Spleen (tissue), 11 donors: ENCODE results near the gene ABTB2. TPM values are rescaled to one million over a fixed set of nuclear protein-coding genes. Genes with fewer than 3 reads are reported as not detected.

Experiments used
- DNase-seq: peaks from one replicate; pipeline ENCODE4 v3.0.0-alpha.2; 2020
- H3K27ac ChIP-seq, 8 donors: fragments of 200-600 bp; sonication (generic) in 7 of 8; 1 replicate in 4 of 8; 2 replicates in 4 of 8; pipeline versions ENCODE4 v1.5.0 to v1.8.0; 2016 to 2021; ENCODE audit warnings: inconsistent platforms in 4 of 8, mild to moderate bottlenecking in 4 of 8, moderate library complexity in 1 of 8
- H3K27me3 ChIP-seq, 7 donors: fragments of 200-600 bp; sonication (generic) in 6 of 7; replicated peaks in 1 of 7; 1 replicate in 4 of 7; 2 replicates in 3 of 7; pipeline versions ENCODE4 v1.5.0 to v1.8.0; 2016 to 2021; ENCODE audit warnings: inconsistent platforms in 3 of 7, mild to moderate bottlenecking in 1 of 7
- H3K36me3 ChIP-seq, 6 donors: fragments of 200-600 bp; sonication (generic) in 5 of 6; 1 replicate in 4 of 6; 2 replicates in 2 of 6; pipeline versions ENCODE4 v1.5.0 to v1.8.0; 2016 to 2021; ENCODE audit warnings: inconsistent platforms in 2 of 6
- H3K4me1 ChIP-seq, 6 donors: fragments of 200-600 bp; sonication (generic) in 5 of 6; 1 replicate in 3 of 6; 2 replicates in 3 of 6; pipeline versions ENCODE4 v1.5.0 to v1.8.0; 2016 to 2021; ENCODE audit warnings: inconsistent platforms in 3 of 6
- H3K4me3 ChIP-seq, 8 donors: fragments of 200-600 bp; sonication (generic) in 7 of 8; 1 replicate in 4 of 8; 2 replicates in 4 of 8; pipeline versions ENCODE4 v1.5.0 to v1.8.0; 2016 to 2021; ENCODE audit warnings: inconsistent platforms in 4 of 8, mild to moderate bottlenecking in 4 of 8, moderate library complexity in 2 of 8
- H3K9me3 ChIP-seq, 8 donors: fragments of 200-600 bp; sonication (generic) in 7 of 8; 1 replicate in 4 of 8; 2 replicates in 4 of 8; pipeline versions ENCODE4 v1.5.0 to v1.8.0; 2016 to 2021; ENCODE audit warnings: inconsistent platforms in 4 of 8
- CTCF ChIP-seq, 11 experiments: fragments of 200-600 bp in 7 of 11; fragments of 450-650 bp in 4 of 11; sonication (generic) in 4 of 11; IDR thresholded peaks in 8 of 11; conservative IDR thresholded peaks in 3 of 11; 1 replicate in 7 of 11; 2 replicates in 4 of 11; pipeline versions ENCODE4 v1.4.0 to v1.8.0; 2016 to 2021; ENCODE audit warnings: antibody characterized with exemption in 11 of 11, inconsistent platforms in 4 of 11, mild to moderate bottlenecking in 1 of 11
- POLR2A ChIP-seq, 3 donors: fragments of 450-650 bp; IDR thresholded peaks; one replicate each; pipeline ENCODE4 v1.5.1; 2017; ENCODE audit warnings: antibody characterized with exemption in 3 of 3, mild to moderate bottlenecking in 1 of 3
- POLR2AphosphoS5 ChIP-seq, 3 donors: sonication (generic); formaldehyde crosslinking; IDR thresholded peaks; one replicate each; pipeline ENCODE4 v1.5.1; 2017; ENCODE audit warnings: antibody characterized with exemption in 3 of 3
- WGBS, 5 donors: extraction: QIAGEN DNeasy Blood & Tissue Kit in 3 of 5; methylation state at CpG; one replicate each; pipeline versions ENCODE4 v1.1.5 to v1.1.7; 2013 to 2018; 5-methylcytosine and 5-hydroxymethylcytosine counted together
- intact Hi-C: fragments of 100-400 bp; cut with DNase I; formaldehyde crosslinking; loops from one replicate; pipeline ENCODE4 v1.15.0; 2023; ENCODE audit warnings: low total_unique reads
- polyA plus RNA-seq, 3 donors: library from polyadenylated mRNA; stranded (reverse); fragments of 200-250 nt; gene quantifications; one replicate each; pipeline ENCODE4 v1.2.1, GENCODE V29; 2013
- total RNA-seq, 7 donors: library from RNA; depleted of rRNA in 3 of 7; stranded (reverse); fragments of >200 nt in 3 of 7; fragmentation: NEBNext Ultra II Directional in 4 of 7; extraction: Animal tissue kit (Norgen Biotek cat#: 25700) in 4 of 7; gene quantifications; one replicate each; pipeline versions ENCODE4 v1.1.0 to v1.2.1, GENCODE V29; 2016 to 2021
- donor health status: healthy with polysubstance abuse.
- donor health status: DM: no; HTN: no; CAD: no; lungs with moderate emphysema.
- donor health status: DM: no; HTN: no; CAD: no.
- donor health status: Bipolar disorder and iron deficiency.
- donor health status: healthy.
- donor health status: DM: no; HTN: no; CAD: no.
- donor health status: DM: yes; HTN: yes; CAD: no.

The ABTB2 gene
- total and polyA plus RNA-seq, 10 donors: 0.41 to 2.9 (median 1.7) TPM

DNA sequence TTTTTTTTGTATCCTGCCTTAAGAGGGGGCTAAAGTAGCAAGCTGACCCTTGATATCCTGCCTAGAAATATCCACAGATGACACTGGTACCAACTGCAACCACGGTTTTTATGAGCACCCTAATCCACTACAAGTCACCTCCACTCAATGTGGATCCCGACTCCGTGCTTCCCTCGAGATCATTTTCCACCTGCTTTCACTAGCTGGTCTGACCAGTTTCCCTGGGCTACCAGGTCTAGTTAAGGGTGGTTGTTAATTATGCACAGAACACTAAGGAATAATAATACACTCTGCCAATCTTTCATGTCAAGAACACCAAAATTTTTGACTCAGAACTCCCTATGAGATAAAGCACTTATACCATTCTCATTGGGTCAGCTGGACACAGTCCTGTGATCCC, 82.3 kb downstream of the ABTB2 start:
- WGBS, 5 donors: 90 to 99% (median 93%) methylated on average over 4 of the region's 4 CpGs
- Histone ChIP-seq H3K4me3 (no peak overlapping the region), H3K4me1 (no peaks in the 10 kb centered on the region), H3K9me3 (no peaks in the 10 kb centered on the region), H3K36me3 (no peaks in the 10 kb centered on the region), H3K27me3 (no peaks in the 10 kb centered on the region), H3K27ac (peak overlapping the region in 1 of 8 donors; percentile 31)
- TF ChIP-seq POLR2A (IDR thresholded peaks at IDR 0.05) (no peak), CTCF (IDR thresholded peaks at IDR 0.05 in 8 of 11, conservative IDR thresholded peaks at IDR 0.05 in 3 of 11) (no peak), POLR2AphosphoS5 (IDR thresholded peaks at IDR 0.05) (no peak)
- intact Hi-C loops: no loop called here
- no peak for DNase-seq

DNA sequence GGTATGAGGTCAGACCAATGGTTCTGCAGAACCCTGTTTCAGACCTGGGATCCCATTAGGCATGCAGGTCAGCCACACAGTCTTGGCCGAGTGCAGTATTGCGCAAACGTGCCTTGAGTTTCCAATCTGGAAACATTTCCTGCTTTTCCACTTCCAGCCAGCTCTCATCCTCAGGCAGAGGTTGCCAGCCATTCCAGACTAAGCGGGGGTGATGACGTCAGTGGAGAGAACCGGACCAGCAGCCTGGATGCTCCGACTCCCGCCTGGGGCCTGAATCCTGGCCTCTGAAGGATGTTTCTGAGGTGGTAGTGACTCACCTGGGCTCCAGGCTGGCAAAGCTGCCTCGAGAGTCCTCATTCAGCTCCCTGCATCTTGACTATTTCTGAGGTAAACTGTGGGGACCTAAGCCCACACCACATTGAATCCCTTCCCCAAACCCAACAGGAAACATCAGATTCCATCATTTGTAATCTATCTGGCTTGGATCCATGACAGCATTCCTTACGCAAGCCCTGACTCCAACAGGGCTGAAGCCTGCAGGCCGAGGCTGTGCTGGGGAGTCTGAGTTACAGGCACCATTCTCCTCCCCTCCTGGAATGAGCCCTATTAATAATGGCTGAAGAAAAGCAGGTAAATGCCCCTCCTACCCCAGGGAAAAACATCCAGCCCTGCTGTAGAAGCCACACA, 83.0 kb downstream of the ABTB2 start:
- Histone ChIP-seq H3K4me3 (no peak overlapping the region), H3K9me3 (no peaks in the 10 kb centered on the region), H3K36me3 (no peaks in the 10 kb centered on the region), H3K27me3 (no peaks in the 10 kb centered on the region), H3K4me1 (no peaks in the 10 kb centered on the region), H3K27ac (peak overlapping the region in 4 of 8 donors; percentile 3 to 33 (median 24))
- TF ChIP-seq CTCF (IDR thresholded peaks at IDR 0.05 in 8 of 11, conservative IDR thresholded peaks at IDR 0.05 in 3 of 11) (no peak), POLR2A (IDR thresholded peaks at IDR 0.05) (no peak), POLR2AphosphoS5 (IDR thresholded peaks at IDR 0.05) (peak in 2 of 3 donors; percentile 23)
- DNase-seq: no peak
- WGBS, 5 donors: 70 to 82% (median 75%) methylated on average over 10 to 11 of the region's 11 CpGs
- intact Hi-C loops: no loop called here

- no peak for DNase-seq
- 94 to 98% (median 97%) methylated on average over 5 of the region's 5 CpGs for WGBS, 5 donors
- intact Hi-C loops: no loop called here
- Histone ChIP-seq H3K27ac (no peak overlapping the region), H3K4me1 (peaks cover 0 to 7% (median 0%) of the 10 kb centered on the region in 6 donors), H3K9me3 (no peaks in the 10 kb centered on the region), H3K36me3 (no peaks in the 10 kb centered on the region), H3K4me3 (no peak overlapping the region), H3K27me3 (no peaks in the 10 kb centered on the region)
- TF ChIP-seq CTCF (IDR thresholded peaks at IDR 0.05 in 8 of 11, conservative IDR thresholded peaks at IDR 0.05 in 3 of 11): no peak
- TF ChIP-seq POLR2AphosphoS5 (IDR thresholded peaks at IDR 0.05): no peak
- TF ChIP-seq POLR2A (IDR thresholded peaks at IDR 0.05): no peak
These were observed 84.7 kb downstream of the ABTB2 start for GRCh38 chr11:34273099-34273498.

GRCh38 chr11:34271727-34272126, 86.1 kb downstream of the ABTB2 start:
- intact Hi-C loops: no loop called here

More at GRCh38 chr11:34271727-34272126, 86.1 kb downstream of the ABTB2 start:
- H3K4me1 ChIP-seq: peaks cover 0 to 18% (median 1%) of the 10 kb centered on the region in 6 donors
- TF ChIP-seq CTCF (IDR thresholded peaks at IDR 0.05 in 8 of 11, conservative IDR thresholded peaks at IDR 0.05 in 3 of 11) (no peak), POLR2A (IDR thresholded peaks at IDR 0.05) (no peak), POLR2AphosphoS5 (IDR thresholded peaks at IDR 0.05) (no peak)
- H3K4me3 ChIP-seq: no peak overlapping the region
- no peak overlapping the region for H3K27ac ChIP-seq
- H3K36me3 ChIP-seq: no peaks in the 10 kb centered on the region
- no peaks in the 10 kb centered on the region for H3K9me3 ChIP-seq
- peaks cover 0 to 4% (median 0%) of the 10 kb centered on the region in 7 donors for H3K27me3 ChIP-seq
- no peak for DNase-seq
